A673 (cell line): Measurements from ENCODE around the gene SV2C. TPM values are rescaled to one million over a fixed set of nuclear protein-coding genes. Genes with fewer than 3 reads are reported as not detected.

Experiments
- BruUV-seq: library from RNA; stranded (reverse); fragments of 400-500 nt; replicated peaks from 2 replicates; lab custom pipeline; 2021; lab: Mats Ljungman, UMichigan
- CTCF ChIA-PET: fragments of 300-600 bp; sonication (Branson Sonifier 250); formaldehyde crosslinking; loops from one replicate; lab custom pipeline; 2022; ENCODE audit warnings: antibody characterized with exemption; lab: Charles Lee
- POLR2A ChIA-PET: fragments of 300-600 bp; sonication (Branson Sonifier 250); formaldehyde crosslinking; loops from one replicate; lab custom pipeline; 2022; ENCODE audit warnings: antibody characterized with exemption; ENCODE audit not compliant: low non-redundant PET; lab: Charles Lee
- DNase-seq: peaks from one replicate; pipeline ENCODE4 v3.0.0-alpha.2; 2015; ENCODE audit warnings: low spot score
- H3K27ac ChIP-seq: fragments of 200-600 bp; sonication (generic); 2 replicates; pipeline ENCODE4 v1.5.1; 2016; ENCODE audit warnings: mixed run types, low read depth, mild to moderate bottlenecking, mixed read lengths, antibody characterized with exemption, low read length; ENCODE audit not compliant: poor library complexity, severe bottlenecking
- H3K27me3 ChIP-seq: fragments of 200-600 bp; sonication (generic); replicated peaks from 2 replicates; pipeline ENCODE4 v1.6.1; 2017; ENCODE audit warnings: mixed run types, low read depth, mild to moderate bottlenecking, mixed read lengths, antibody characterized with exemption, low read length; ENCODE audit not compliant: insufficient read depth, poor library complexity
- H3K36me3 ChIP-seq: fragments of 200-600 bp; sonication (generic); 2 replicates; pipeline ENCODE4 v1.6.1; 2016; ENCODE audit warnings: mixed run types, mild to moderate bottlenecking, mixed read lengths, antibody characterized with exemption, low read length; ENCODE audit not compliant: insufficient read depth, poor library complexity, severe bottlenecking
- H3K4me1 ChIP-seq: fragments of 200-600 bp; sonication (generic); 2 replicates; pipeline ENCODE4 v1.6.1; 2017; ENCODE audit warnings: mixed run types, mild to moderate bottlenecking, mixed read lengths, antibody characterized with exemption, low read length; ENCODE audit not compliant: insufficient read depth, poor library complexity, severe bottlenecking
- H3K4me3 ChIP-seq: fragments of 200-600 bp; sonication (generic); 2 replicates; pipeline ENCODE4 v1.5.1; 2016; ENCODE audit warnings: low read depth, mixed run types, mild to moderate bottlenecking, mixed read lengths, low read length; ENCODE audit not compliant: poor library complexity, severe bottlenecking
- H3K9me3 ChIP-seq: fragments of 200-600 bp; sonication (generic); 2 replicates; pipeline ENCODE4 v1.6.1; 2016; ENCODE audit warnings: mixed run types, low read depth, mild to moderate bottlenecking, mixed read lengths, antibody characterized with exemption, low read length; ENCODE audit not compliant: poor library complexity, severe bottlenecking
- EZH2 ChIP-seq: fragments of 200-600 bp; sonication (generic); IDR thresholded peaks from 2 replicates; pipeline ENCODE4 v1.6.1; 2017; ENCODE audit warnings: borderline replicate concordance, low read depth, mild to moderate bottlenecking, mixed read lengths, antibody characterized with exemption, low read length; ENCODE audit not compliant: poor library complexity, severe bottlenecking
- intact Hi-C: fragments of 100-400 bp; cut with micrococcal nuclease; formaldehyde crosslinking; loops from one replicate; pipeline ENCODE4 v1.10.0; 2022; ENCODE audit not compliant: unreplicated experiment
- total RNA-seq: library from RNA; stranded (reverse); gene quantifications from 2 replicates; pipeline ENCODE4 v1.2.3, GENCODE V29; 2021
- TF ChIP-seq, protein P1 (sequence below): fragments of 300-800, 200-600 bp; sonication (generic); conservative IDR thresholded peaks from 2 replicates; pipeline ENCODE4 v1.5.1; 2017; ENCODE audit warnings: low read depth, mild to moderate bottlenecking, antibody characterized with exemption, low read length, moderate library complexity, mixed read lengths

The SV2C gene
- total RNA-seq, 1 experiment from 2014 or later = 3.1 TPM

DNA sequence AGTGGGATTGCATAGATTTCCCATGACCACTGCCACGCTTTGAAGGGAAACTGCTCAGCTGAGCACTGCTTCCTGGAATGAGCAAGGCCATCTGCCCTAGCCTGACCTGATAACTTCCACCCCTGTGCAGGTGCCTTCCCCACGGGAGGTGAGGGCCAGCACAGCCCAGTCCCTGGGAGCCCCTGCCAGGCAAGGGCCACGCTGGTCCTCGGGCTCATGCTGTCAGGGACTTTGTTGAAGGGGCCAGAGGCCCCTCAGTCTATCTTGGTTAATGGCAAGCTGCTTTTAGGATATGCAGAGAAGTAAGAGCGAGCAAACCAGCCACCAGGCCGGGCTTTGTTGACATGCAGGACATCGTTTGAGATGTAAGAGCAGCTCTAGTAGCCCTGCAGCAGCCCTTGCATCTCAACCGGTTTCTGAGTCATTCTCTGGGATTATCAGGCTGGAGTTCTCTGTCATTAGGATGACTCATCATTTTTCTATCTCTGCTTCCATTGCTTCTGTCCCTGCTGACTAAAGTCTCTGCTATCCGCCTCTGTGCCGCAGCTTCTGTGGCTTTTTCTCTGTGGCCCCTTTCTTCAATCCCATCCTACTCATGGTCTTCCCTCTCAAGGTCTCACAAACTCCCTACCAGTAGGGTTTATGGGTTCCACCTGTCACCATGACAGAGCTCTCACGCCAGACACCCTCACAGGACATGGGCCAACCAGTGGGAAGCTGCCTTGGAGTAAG is 289.3 kb downstream of the SV2C start:
- POLR2A ChIA-PET = no interaction called here

DNA sequence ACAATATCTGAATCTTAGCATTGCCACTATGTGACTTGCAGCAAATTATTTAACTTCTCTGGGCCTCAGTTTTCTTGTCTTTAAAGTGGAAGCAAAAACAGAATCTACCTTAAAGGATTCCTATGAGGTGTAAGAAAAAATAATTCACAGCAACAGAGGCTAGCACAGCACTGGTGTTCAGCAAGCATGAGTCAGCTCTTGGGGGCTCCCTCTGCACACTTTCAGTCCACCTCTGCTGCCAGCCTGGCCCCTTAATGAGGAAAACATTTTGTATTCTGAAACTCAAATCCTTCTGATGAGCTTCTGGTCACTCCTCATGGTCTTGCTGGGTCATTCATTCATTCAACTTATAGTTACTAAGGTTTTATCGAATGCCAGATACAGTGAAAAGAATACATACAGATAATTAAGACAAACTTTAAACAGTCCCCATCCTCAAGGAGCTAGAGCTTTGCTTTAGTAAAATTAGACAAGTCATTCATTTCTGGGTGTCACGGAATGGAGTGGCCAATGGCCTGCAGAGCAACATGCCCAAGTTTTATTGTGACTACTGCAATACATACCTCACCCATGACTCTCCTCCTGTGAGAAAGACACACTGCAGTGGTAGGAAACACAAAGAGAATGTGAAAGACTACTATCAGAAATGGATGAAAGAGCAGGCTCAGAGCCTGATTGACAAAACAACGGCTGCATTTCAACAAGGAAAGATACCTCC is 293.1 kb downstream of the SV2C start:
- DNase-seq = no peak
- Histone ChIP-seq H3K27ac (no peak overlapping the region), H3K4me1 (peaks cover 6% of the 10 kb centered on the region), H3K9me3 (no peaks in the 10 kb centered on the region), H3K36me3 (no peaks in the 10 kb centered on the region), H3K27me3 (no peaks in the 10 kb centered on the region), H3K4me3 (no peak overlapping the region)
- ChIA-PET POLR2A (no interaction called here), CTCF (interaction anchor here (0.6 kb wide), 1 partner anchor 28 kb away, joined by 4 read pairs; no protein-coding TSS in a partner anchor)
- TF ChIP-seq, protein P1, sequence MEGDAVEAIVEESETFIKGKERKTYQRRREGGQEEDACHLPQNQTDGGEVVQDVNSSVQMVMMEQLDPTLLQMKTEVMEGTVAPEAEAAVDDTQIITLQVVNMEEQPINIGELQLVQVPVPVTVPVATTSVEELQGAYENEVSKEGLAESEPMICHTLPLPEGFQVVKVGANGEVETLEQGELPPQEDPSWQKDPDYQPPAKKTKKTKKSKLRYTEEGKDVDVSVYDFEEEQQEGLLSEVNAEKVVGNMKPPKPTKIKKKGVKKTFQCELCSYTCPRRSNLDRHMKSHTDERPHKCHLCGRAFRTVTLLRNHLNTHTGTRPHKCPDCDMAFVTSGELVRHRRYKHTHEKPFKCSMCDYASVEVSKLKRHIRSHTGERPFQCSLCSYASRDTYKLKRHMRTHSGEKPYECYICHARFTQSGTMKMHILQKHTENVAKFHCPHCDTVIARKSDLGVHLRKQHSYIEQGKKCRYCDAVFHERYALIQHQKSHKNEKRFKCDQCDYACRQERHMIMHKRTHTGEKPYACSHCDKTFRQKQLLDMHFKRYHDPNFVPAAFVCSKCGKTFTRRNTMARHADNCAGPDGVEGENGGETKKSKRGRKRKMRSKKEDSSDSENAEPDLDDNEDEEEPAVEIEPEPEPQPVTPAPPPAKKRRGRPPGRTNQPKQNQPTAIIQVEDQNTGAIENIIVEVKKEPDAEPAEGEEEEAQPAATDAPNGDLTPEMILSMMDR = no peak
- no peak for TF ChIP-seq EZH2
- intact Hi-C loops = no loop called here
- no TSS peak for BruUV-seq

More for the DNA sequence above, 289.3 kb downstream of the SV2C start:
- H3K4me3 ChIP-seq = no peak overlapping the region
- H3K27ac ChIP-seq = peak overlapping the region; percentile 60
- BruUV-seq = no TSS peak
- TF ChIP-seq, protein P1 = no peak
- no peak for TF ChIP-seq EZH2
- peak; percentile 78 for DNase-seq
- H3K27me3 ChIP-seq = no peaks in the 10 kb centered on the region
- peaks cover 6% of the 10 kb centered on the region for H3K4me1 ChIP-seq
- H3K9me3 ChIP-seq = no peaks in the 10 kb centered on the region
- no peaks in the 10 kb centered on the region for H3K36me3 ChIP-seq
- CTCF ChIA-PET = no interaction called here
- intact Hi-C loops = no loop called here

DNA sequence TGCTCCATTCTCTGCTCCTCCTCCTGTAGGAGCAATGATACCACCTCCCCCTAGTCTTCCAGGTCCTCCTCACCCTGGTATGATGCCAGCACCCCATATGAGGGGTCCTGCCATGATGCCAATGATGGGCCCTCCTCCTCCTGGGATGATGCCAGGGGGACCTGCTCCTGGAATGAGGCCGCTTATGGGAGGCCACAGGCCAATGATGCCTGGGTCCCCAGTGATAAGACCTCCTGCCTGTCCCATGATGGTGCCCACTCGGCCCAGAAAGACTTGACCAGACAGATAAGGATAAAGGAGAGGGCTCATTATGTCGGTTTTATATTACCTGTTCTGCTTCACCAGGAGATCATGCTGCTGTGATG is 293.7 kb downstream of the SV2C start:
- ChIA-PET CTCF (interaction anchor here (0.6 kb wide), 1 partner anchor 28 kb away, joined by 4 read pairs; no protein-coding TSS in a partner anchor), POLR2A (no interaction called here)
- intact Hi-C loops = no loop called here
- Histone ChIP-seq H3K36me3 (no peaks in the 10 kb centered on the region), H3K27ac (no peak overlapping the region), H3K4me3 (no peak overlapping the region), H3K4me1 (peaks cover 6% of the 10 kb centered on the region), H3K9me3 (no peaks in the 10 kb centered on the region), H3K27me3 (no peaks in the 10 kb centered on the region)
- TF ChIP-seq, protein P1 = no peak
- BruUV-seq = no TSS peak
- no peak for DNase-seq
